ENCODE data around the gene CAPN12.

- TF ChIP-seq CTCF (IDR thresholded peaks at IDR 0.05): no peak
- no peak for TF ChIP-seq POLR2A (IDR thresholded peaks at IDR 0.05)
Measured at GRCh38 chr19:38778733-38779132, 34.5 kb upstream of the CAPN12 start.
